Central memory CD4-positive, alpha-beta T cell (primary cell): Measurements from ENCODE around the gene EPHA10.
"Not testable (repeated sequence)": the region's sequence is repeated elsewhere in the genome, so short reads cannot be mapped to it uniquely, and the experiment has no call there.

ENCODE experiments used
- DNase-seq: peaks from one replicate; pipeline ENCODE4 v3.0.0; 2022

The EPHA10 gene

DNA sequence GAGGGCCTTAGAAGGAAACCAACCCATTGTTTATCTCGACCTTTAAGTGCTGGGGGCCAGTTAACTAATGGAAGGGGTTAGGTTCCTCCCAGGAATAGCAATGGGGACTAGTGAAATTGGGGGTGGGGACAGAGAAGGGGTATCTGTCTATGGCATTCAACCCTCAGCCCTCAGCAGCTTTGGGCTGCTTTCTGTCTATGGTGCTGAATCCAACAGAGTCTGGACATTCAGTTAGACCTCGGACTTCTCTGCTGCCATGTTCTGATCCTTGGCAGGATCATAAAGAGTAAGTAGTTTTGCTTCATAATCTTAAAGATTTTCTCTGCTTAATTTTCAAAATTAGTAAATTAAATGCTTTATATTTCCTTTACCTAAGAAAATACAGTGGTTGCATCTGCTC is 2.6 kb upstream of the EPHA10 start:
- no peak for DNase-seq

DNA sequence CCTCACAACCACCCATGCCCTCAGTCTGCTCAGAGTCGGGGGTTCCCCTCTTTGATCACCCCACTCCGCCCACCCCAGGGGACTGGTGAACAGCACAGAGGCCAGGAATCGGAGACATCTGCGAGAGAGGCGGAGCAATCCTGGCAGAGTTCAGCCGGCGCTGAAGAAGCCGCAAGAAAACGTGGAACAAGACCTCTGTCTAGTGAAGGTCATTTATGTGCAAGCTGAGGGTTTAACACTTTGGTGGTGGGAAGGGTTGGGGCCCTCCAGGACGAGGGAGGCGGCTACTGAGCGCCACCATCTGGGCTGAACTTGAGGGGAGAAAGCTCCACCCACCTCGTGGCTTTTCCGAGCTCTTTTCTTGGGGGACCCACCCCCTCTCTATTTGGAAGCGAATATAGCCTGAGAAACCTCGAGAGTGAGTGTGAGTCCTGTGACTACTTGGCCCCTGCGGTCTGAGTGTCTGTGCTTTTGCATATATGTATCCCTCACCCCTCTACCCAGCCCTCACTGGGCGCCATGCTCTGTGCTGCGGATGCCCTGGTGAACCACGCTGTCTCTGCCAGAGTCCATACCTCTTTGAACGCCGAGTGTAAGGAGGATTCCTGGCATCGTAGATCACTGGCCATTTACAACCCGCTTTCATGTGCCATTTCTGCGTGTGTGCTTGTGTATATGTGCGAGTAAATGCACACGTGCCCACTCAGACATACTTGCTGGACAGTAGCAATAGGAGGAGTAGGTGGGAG is 1.2 kb upstream of the EPHA10 start:
- no peak for DNase-seq

- DNase-seq, result no peak
Measured at GRCh38 chr1:37764414-37764825, 500 bp downstream of the EPHA10 start.

DNA sequence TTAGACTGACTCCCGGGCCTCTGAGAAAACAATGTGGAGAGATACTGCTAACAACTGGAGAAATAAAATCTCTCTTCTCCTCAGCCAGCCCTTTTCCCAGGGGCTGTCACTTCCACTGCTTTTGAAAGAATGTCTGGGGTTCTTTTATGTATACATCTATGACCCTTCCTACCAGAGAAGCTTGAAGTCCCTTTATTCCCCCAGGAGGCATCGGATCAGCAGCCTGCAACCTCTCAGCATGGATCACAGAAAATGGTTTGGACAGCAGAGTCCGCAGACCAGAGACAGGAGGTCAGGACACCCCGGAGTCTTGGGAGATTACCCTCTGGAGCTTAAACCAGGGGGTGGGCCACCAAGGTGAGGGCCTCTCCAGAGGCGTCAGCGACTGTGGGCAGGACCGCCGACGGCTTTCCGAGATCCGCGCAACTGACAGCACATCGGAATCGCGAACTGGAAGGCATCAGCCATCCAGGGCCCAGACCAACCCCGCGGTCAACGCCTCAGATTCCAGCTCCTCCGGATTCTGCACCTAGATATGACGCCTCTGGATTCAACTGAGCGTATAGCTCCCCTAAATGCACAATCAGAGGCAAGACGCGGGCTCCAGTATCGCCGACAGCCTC is 1.0 kb downstream of the EPHA10 start:
- DNase-seq, result no peak

- no peak for DNase-seq
Measured at GRCh38 chr1:37762516-37762915, 2.4 kb downstream of the EPHA10 start.

- DNase-seq, result no peak
Measured at GRCh38 chr1:37761416-37762095, 3.4 kb downstream of the EPHA10 start.

DNA sequence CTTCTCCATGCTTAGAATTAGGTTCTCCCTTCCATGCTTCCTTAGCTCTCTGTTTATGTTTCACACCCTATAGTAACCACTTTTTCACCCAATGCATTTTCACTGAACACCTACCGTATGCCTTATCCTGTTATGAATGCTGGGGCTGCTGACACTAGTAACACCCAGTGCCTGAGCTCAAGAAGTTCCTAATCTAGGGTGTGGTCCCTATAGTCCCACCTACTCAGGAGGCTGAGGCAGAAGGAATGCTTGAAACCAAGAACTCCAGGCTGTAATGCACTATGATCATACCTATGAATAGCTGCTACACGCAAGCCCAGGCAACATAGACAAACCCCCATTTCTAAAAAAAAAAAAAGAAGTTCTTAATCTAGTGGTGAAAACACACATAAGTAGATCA is 5.5 kb downstream of the EPHA10 start:
- DNase-seq, result no peak

- DNase-seq, result no peak
Measured at GRCh38 chr1:37755951-37756560, 8.9 kb downstream of the EPHA10 start.

DNA sequence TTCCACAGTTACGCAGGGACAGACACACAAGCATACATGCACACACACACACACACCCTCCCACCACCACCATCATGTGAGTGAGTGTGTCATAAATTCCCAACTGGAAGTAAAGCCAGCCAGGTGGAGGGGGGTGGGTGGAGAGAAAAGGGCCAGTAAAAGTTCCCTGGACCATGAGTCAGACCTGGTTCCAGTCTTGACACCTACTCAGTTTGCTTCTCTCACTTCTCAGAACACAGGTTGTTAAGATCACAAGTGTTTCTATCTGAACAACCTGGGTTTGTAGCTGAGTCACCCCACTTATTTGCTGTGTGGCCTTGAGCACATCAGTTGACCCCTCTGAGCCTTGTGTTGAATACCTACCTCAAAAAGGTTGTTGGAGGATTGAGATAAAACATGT is 9.6 kb downstream of the EPHA10 start:
- no peak for DNase-seq

DNA sequence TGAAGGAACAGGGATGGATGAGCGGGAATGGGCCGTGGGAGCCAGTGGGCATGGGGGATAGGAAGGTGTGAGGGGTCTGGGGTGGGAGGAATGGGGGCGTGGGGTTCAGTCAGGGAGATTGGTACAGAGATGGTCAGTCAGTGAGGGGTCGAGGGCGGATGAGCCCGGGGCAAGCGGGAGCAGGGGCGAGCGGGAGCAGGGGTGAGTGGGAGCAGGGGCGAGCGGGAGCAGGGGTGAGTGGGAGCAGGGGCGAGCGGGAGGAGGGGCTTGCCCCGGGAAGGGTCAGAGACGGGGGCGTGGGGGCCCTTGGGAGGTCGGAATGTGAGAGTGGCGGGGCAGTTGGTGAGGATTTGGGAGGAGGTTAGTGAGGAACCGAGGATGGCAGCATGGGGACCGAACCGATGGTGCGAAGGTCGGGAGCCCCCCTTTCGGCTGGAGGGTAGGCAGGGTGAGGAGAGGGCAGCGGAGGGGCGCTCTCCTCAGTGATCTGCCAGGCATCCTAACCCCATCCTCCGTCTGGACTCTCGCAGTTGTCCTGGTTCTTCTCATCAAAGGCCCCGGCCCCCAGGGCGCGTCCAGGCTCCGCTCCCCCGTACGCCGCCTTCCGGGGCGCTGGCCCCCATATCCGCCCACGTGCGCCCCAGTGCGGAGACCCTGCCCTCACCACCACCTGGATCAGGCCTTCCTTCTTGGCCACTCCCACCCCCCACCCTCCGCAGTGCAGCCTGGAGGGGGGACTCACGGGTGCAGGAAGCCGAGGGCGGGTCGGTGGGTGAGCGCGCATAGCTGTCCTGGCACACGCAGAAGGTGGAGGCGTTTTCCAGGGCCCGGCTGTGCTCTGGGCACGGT is 11.2 kb downstream of the EPHA10 start:
- DNase-seq, result no peak

- DNase-seq, result no peak
Measured at GRCh38 chr1:37752583-37753471, 12.1 kb downstream of the EPHA10 start.

GRCh38 chr1:37752213-37752582 is 12.7 kb downstream of the EPHA10 start:
- DNase-seq, result no peak

GRCh38 chr1:37748565-37748964 is 16.4 kb downstream of the EPHA10 start:
- no peak for DNase-seq

- no peak for DNase-seq
Measured at GRCh38 chr1:37746806-37747205, 18.1 kb downstream of the EPHA10 start.

- no peak for DNase-seq
Measured at GRCh38 chr1:37741662-37742061, 23.3 kb downstream of the EPHA10 start.

- no peak for DNase-seq
Measured at GRCh38 chr1:37741130-37741529, 23.8 kb downstream of the EPHA10 start.

GRCh38 chr1:37739222-37739621 is 25.7 kb downstream of the EPHA10 start:
- no peak for DNase-seq

GRCh38 chr1:37738619-37739018 is 26.3 kb downstream of the EPHA10 start:
- not testable (repeated sequence) for DNase-seq

GRCh38 chr1:37737975-37738374 is 26.9 kb downstream of the EPHA10 start:
- DNase-seq, result not testable (repeated sequence)

- no peak for DNase-seq
Measured at GRCh38 chr1:37734629-37735591, 30.0 kb downstream of the EPHA10 start.
